ENCODE data around the gene SLC22A1. TPM values are rescaled to one million over a fixed set of nuclear protein-coding genes. Genes with fewer than 3 reads are reported as not detected.

The SLC22A1 gene
- total and polyA plus RNA-seq, 2 experiments from 2014 or later, result 0.10 to 0.65 TPM

DNA sequence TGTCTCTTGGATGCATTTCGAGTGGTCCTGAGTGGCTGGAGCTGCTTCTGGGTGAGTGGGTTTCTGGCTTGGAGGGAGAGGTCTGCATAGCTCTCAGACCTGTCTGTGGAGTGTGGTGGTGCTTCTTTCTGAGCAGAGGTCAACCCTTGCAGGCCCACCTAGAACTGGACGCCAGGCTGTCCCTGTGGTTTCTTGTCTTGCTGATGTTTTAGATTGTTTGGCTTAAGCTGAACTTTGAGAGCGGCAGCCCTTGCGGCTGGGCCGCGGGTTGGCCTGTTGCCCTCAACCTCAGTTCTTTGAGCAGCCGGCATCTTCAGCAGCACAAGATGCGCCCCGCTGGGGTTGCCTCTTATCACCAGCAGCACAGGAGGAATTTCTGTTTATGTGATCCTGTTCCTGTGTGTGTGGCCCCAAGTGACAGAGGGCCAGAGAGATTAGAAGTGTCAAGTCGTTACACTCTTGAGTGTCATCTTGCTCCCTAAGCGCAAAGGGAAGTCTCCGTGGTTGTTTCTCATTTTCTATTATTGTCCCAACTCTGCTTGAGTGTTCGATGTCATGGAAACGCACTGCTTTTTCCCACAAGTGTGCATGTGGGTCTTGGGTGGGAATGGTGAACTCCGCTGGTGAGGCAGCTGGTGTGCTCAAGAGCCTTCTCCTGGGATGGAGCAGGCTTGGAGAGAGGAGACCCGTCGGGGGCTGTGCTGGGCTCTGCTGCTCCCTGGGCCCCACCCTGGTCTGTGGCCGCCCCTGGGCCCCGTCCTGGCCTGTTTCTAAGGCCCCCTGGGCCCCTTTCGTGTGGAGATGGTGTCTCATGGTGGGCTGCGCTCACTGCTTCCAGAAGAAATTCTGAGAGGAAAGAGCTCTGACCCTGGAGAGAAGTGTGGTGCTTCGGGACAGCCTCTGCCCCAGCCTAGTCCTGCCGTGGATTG lies 20.1 kb upstream of the SLC22A1 start (continued):
- TF ChIP-seq, protein P1, sequence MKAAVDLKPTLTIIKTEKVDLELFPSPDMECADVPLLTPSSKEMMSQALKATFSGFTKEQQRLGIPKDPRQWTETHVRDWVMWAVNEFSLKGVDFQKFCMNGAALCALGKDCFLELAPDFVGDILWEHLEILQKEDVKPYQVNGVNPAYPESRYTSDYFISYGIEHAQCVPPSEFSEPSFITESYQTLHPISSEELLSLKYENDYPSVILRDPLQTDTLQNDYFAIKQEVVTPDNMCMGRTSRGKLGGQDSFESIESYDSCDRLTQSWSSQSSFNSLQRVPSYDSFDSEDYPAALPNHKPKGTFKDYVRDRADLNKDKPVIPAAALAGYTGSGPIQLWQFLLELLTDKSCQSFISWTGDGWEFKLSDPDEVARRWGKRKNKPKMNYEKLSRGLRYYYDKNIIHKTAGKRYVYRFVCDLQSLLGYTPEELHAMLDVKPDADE (IDR thresholded peaks at IDR 0.05), result no peak
- TF ChIP-seq CREB1 (CRISPR knock-in tag; IDR thresholded peaks at IDR 0.05; ENCODE audit: low read depth), result no peak

DNA sequence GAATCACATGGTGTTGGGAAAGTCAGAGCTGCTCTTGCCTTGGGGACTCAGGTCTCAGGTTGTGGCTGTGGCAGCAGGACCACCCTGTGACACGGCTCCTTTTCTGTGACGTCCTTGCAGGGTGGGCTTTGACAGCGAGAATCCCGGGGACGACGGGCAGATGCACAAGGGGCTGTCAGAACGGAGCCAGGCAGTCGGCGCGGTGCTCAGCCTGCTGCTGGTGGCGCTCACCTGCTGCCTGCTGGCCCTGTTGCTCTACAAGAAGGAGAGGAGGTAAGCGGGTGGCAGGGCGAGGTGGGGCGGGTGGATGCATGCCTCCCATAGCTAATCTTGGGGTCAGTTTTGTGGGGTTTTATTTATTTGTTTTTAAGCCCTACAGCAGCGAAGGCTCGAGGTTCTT lies 19.2 kb upstream of the SLC22A1 start:
- ATAC-seq (no peak), DNase-seq (ENCODE audit: low spot score) (no peak)
- H3K27ac Mint-ChIP-seq, result peak overlapping the region; percentile 48; the same call in 1 of the 2 replicates
- Histone ChIP-seq H3K36me3 (ENCODE audit: insufficient read depth) (peaks cover 12% of the 10 kb centered on the region), H4K20me1 (replicated peaks; ENCODE audit: insufficient read depth) (peaks cover 3% of the 10 kb centered on the region; the same call in 1 of the 2 replicates), H3K9me2 (ENCODE audit: insufficient read depth) (no peaks in the 10 kb centered on the region), H3K4me1 (ENCODE audit: insufficient read depth) (no peaks in the 10 kb centered on the region), H3K27me3 (ENCODE audit: insufficient read depth) (no peaks in the 10 kb centered on the region), H3K79me2 (replicated peaks; ENCODE audit: insufficient read depth) (no peaks in the 10 kb centered on the region), H3K27ac (ENCODE audit: low read depth) (no peak overlapping the region), H2AFZ (no peak overlapping the region), H3F3A (replicated peaks; ENCODE audit: low read depth) (no peaks in the 10 kb centered on the region), H3K4me2 (no peak overlapping the region), H3K4me3 (no peak overlapping the region)
- no peaks in the 10 kb centered on the region for H3K9me3 Mint-ChIP-seq
- H3K36me3 Mint-ChIP-seq (ENCODE audit: low read depth), result peaks cover 60% of the 10 kb centered on the region
- H3K4me3 Mint-ChIP-seq, result no peak overlapping the region
- peaks cover 5% of the 10 kb centered on the region for H3K4me1 Mint-ChIP-seq
- peaks cover 1% of the 10 kb centered on the region for H3K27me3 Mint-ChIP-seq (ENCODE audit: insufficient read depth, low read depth, poor library complexity)
- TF ChIP-seq, protein P2, sequence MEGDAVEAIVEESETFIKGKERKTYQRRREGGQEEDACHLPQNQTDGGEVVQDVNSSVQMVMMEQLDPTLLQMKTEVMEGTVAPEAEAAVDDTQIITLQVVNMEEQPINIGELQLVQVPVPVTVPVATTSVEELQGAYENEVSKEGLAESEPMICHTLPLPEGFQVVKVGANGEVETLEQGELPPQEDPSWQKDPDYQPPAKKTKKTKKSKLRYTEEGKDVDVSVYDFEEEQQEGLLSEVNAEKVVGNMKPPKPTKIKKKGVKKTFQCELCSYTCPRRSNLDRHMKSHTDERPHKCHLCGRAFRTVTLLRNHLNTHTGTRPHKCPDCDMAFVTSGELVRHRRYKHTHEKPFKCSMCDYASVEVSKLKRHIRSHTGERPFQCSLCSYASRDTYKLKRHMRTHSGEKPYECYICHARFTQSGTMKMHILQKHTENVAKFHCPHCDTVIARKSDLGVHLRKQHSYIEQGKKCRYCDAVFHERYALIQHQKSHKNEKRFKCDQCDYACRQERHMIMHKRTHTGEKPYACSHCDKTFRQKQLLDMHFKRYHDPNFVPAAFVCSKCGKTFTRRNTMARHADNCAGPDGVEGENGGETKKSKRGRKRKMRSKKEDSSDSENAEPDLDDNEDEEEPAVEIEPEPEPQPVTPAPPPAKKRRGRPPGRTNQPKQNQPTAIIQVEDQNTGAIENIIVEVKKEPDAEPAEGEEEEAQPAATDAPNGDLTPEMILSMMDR (conservative IDR thresholded peaks at IDR 0.05; ENCODE audit: low read depth in 2 of 2), result no peak
- TF ChIP-seq, protein P3, sequence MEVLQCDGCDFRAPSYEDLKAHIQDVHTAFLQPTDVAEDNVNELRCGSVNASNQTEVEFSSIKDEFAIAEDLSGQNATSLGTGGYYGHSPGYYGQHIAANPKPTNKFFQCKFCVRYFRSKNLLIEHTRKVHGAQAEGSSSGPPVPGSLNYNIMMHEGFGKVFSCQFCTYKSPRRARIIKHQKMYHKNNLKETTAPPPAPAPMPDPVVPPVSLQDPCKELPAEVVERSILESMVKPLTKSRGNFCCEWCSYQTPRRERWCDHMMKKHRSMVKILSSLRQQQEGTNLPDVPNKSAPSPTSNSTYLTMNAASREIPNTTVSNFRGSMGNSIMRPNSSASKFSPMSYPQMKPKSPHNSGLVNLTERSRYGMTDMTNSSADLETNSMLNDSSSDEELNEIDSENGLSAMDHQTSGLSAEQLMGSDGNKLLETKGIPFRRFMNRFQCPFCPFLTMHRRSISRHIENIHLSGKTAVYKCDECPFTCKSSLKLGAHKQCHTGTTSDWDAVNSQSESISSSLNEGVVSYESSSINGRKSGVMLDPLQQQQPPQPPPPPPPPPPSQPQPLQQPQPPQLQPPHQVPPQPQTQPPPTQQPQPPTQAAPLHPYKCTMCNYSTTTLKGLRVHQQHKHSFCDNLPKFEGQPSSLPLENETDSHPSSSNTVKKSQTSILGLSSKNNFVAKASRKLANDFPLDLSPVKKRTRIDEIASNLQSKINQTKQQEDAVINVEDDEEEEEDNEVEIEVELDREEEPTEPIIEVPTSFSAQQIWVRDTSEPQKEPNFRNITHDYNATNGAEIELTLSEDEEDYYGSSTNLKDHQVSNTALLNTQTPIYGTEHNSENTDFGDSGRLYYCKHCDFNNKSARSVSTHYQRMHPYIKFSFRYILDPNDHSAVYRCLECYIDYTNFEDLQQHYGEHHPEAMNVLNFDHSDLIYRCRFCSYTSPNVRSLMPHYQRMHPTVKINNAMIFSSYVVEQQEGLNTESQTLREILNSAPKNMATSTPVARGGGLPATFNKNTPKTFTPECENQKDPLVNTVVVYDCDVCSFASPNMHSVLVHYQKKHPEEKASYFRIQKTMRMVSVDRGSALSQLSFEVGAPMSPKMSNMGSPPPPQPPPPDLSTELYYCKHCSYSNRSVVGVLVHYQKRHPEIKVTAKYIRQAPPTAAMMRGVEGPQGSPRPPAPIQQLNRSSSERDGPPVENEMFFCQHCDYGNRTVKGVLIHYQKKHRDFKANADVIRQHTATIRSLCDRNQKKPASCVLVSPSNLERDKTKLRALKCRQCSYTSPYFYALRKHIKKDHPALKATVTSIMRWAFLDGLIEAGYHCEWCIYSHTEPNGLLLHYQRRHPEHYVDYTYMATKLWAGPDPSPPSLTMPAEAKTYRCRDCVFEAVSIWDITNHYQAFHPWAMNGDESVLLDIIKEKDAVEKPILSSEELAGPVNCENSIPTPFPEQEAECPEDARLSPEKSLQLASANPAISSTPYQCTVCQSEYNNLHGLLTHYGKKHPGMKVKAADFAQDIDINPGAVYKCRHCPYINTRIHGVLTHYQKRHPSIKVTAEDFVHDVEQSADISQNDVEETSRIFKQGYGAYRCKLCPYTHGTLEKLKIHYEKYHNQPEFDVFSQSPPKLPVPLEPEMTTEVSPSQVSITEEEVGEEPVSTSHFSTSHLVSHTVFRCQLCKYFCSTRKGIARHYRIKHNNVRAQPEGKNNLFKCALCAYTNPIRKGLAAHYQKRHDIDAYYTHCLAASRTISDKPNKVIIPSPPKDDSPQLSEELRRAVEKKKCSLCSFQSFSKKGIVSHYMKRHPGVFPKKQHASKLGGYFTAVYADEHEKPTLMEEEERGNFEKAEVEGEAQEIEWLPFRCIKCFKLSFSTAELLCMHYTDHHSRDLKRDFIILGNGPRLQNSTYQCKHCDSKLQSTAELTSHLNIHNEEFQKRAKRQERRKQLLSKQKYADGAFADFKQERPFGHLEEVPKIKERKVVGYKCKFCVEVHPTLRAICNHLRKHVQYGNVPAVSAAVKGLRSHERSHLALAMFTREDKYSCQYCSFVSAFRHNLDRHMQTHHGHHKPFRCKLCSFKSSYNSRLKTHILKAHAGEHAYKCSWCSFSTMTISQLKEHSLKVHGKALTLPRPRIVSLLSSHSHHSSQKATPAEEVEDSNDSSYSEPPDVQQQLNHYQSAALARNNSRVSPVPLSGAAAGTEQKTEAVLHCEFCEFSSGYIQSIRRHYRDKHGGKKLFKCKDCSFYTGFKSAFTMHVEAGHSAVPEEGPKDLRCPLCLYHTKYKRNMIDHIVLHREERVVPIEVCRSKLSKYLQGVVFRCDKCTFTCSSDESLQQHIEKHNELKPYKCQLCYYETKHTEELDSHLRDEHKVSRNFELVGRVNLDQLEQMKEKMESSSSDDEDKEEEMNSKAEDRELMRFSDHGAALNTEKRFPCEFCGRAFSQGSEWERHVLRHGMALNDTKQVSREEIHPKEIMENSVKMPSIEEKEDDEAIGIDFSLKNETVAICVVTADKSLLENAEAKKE (CRISPR knock-in tag; IDR thresholded peaks at IDR 0.05), result no peak
- TF ChIP-seq EZH2 (IDR thresholded peaks at IDR 0.05; ENCODE audit: low read depth, unreplicated experiment), result no peak
- TF ChIP-seq POLR2AphosphoS5 (IDR thresholded peaks at IDR 0.05; ENCODE audit: low read depth), result no peak
- TF ChIP-seq EZH2phosphoT487 (IDR thresholded peaks at IDR 0.05; ENCODE audit: unreplicated experiment), result no peak
- TF ChIP-seq NANOG (IDR thresholded peaks at IDR 0.05; ENCODE audit: borderline replicate concordance), result no peak
- TF ChIP-seq CREB1 (CRISPR knock-in tag; IDR thresholded peaks at IDR 0.05; ENCODE audit: low read depth), result no peak
- no peak for TF ChIP-seq ZNF114 (CRISPR knock-in tag; IDR thresholded peaks at IDR 0.05)
- TF ChIP-seq, protein P1 (IDR thresholded peaks at IDR 0.05), result no peak
- TF ChIP-seq JUNB (IDR thresholded peaks at IDR 0.05; ENCODE audit: unreplicated experiment), result no peak
- TF ChIP-seq ZNF331 (CRISPR knock-in tag; IDR thresholded peaks at IDR 0.05; ENCODE audit: low read depth), result no peak
- no peak for TF ChIP-seq STAT1 (IDR thresholded peaks at IDR 0.05; ENCODE audit: unreplicated experiment)

All from GM23338 (cell line).